Measurements from ENCODE around the gene BMPER. TPM values are rescaled to one million over a fixed set of nuclear protein-coding genes. Genes with fewer than 3 reads are reported as not detected.

BMPER gene
- total RNA-seq, 1 donor from 2014 or later: 0.56 TPM

- DNase-seq (ENCODE audit: extremely low spot score, unreplicated experiment): no peak
- H3K4me3 Mint-ChIP-seq (ENCODE audit: unreplicated experiment): no peak overlapping the region
- TF ChIP-seq, protein P1, sequence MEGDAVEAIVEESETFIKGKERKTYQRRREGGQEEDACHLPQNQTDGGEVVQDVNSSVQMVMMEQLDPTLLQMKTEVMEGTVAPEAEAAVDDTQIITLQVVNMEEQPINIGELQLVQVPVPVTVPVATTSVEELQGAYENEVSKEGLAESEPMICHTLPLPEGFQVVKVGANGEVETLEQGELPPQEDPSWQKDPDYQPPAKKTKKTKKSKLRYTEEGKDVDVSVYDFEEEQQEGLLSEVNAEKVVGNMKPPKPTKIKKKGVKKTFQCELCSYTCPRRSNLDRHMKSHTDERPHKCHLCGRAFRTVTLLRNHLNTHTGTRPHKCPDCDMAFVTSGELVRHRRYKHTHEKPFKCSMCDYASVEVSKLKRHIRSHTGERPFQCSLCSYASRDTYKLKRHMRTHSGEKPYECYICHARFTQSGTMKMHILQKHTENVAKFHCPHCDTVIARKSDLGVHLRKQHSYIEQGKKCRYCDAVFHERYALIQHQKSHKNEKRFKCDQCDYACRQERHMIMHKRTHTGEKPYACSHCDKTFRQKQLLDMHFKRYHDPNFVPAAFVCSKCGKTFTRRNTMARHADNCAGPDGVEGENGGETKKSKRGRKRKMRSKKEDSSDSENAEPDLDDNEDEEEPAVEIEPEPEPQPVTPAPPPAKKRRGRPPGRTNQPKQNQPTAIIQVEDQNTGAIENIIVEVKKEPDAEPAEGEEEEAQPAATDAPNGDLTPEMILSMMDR (IDR thresholded peaks at IDR 0.05): no peak
- peak overlapping the region; percentile 68 for H3K27ac Mint-ChIP-seq (ENCODE audit: unreplicated experiment)
- H3K4me1 Mint-ChIP-seq (ENCODE audit: unreplicated experiment): peaks cover 13% of the 10 kb centered on the region
- H3K27me3 Mint-ChIP-seq (ENCODE audit: unreplicated experiment): no peaks in the 10 kb centered on the region
- no peaks in the 10 kb centered on the region for H3K36me3 Mint-ChIP-seq (ENCODE audit: unreplicated experiment)
- H3K9me3 Mint-ChIP-seq (ENCODE audit: unreplicated experiment): no peaks in the 10 kb centered on the region
Observed at GRCh38 chr7:34096198-34096651, 190.9 kb downstream of the BMPER start.

GRCh38 chr7:34096777-34097176 is 191.4 kb downstream of the BMPER start:
- DNase-seq (ENCODE audit: extremely low spot score, unreplicated experiment): no peak
- no peaks in the 10 kb centered on the region for H3K9me3 Mint-ChIP-seq (ENCODE audit: unreplicated experiment)

DNA sequence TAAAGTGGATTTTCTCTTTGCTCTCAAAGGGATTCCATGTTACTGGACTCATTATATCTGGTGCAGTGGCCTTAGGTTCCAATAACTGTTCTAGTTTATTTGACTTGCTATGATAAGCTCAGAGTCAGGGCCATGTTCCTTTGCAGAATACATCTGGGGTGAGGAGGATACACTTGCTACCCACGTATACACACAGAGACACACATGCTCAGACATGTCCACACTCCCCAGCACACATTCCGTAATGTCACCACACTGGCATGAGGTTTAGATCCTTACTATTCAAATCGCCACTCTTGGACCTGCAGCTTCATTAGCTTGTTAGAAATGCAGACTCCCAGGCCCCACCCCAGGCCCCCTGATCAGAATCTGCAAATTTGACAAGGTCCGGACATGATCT is 195.3 kb downstream of the BMPER start:
- Mint-ChIP-seq H3K9me3 (ENCODE audit: unreplicated experiment) (no peaks in the 10 kb centered on the region), H3K4me3 (ENCODE audit: unreplicated experiment) (no peak overlapping the region), H3K27me3 (ENCODE audit: unreplicated experiment) (no peaks in the 10 kb centered on the region), H3K36me3 (ENCODE audit: unreplicated experiment) (no peaks in the 10 kb centered on the region), H3K27ac (ENCODE audit: unreplicated experiment) (no peak overlapping the region), H3K4me1 (ENCODE audit: unreplicated experiment) (peaks cover 16% of the 10 kb centered on the region)
- DNase-seq (ENCODE audit: extremely low spot score, unreplicated experiment): no peak
- TF ChIP-seq, protein P1 (IDR thresholded peaks at IDR 0.05): no peak

More at GRCh38 chr7:34096777-34097176, 191.4 kb downstream of the BMPER start:
- Mint-ChIP-seq H3K27ac (ENCODE audit: unreplicated experiment) (no peak overlapping the region), H3K27me3 (ENCODE audit: unreplicated experiment) (no peaks in the 10 kb centered on the region), H3K36me3 (ENCODE audit: unreplicated experiment) (no peaks in the 10 kb centered on the region), H3K4me1 (ENCODE audit: unreplicated experiment) (peaks cover 13% of the 10 kb centered on the region), H3K4me3 (ENCODE audit: unreplicated experiment) (no peak overlapping the region)
- TF ChIP-seq, protein P1 (IDR thresholded peaks at IDR 0.05): no peak

- Mint-ChIP-seq H3K4me3 (ENCODE audit: unreplicated experiment) (no peak overlapping the region), H3K27me3 (ENCODE audit: unreplicated experiment) (no peaks in the 10 kb centered on the region), H3K27ac (ENCODE audit: unreplicated experiment) (no peak overlapping the region), H3K36me3 (ENCODE audit: unreplicated experiment) (no peaks in the 10 kb centered on the region), H3K9me3 (ENCODE audit: unreplicated experiment) (no peaks in the 10 kb centered on the region), H3K4me1 (ENCODE audit: unreplicated experiment) (peaks cover 3% of the 10 kb centered on the region)
- TF ChIP-seq, protein P1 (IDR thresholded peaks at IDR 0.05): no peak
- no peak for DNase-seq (ENCODE audit: extremely low spot score, unreplicated experiment)
Observed at GRCh38 chr7:34104115-34104514, 198.8 kb downstream of the BMPER start.

DNA sequence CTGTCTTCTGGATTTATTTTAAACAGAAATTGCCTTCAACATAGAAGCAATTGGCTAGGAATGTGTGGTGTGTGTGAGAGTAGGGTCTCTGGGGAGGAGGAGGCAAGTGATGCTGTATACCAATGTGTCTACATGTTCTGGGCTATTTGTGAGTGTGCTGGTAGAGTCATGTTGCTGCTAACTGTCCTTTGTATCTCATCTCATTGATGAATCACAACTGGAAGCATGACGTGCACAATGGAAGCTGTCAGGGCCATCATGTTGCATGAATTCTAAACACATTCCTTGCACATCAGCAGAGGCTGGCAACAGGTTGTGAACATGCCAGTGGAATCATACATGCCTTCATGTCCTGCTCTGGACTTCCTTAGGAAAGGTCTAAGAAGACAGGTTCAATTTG is 199.7 kb downstream of the BMPER start:
- no peak for DNase-seq (ENCODE audit: extremely low spot score, unreplicated experiment)
- Mint-ChIP-seq H3K4me1 (ENCODE audit: unreplicated experiment) (peaks cover 3% of the 10 kb centered on the region), H3K27me3 (ENCODE audit: unreplicated experiment) (no peaks in the 10 kb centered on the region), H3K9me3 (ENCODE audit: unreplicated experiment) (no peaks in the 10 kb centered on the region), H3K4me3 (ENCODE audit: unreplicated experiment) (no peak overlapping the region), H3K27ac (ENCODE audit: unreplicated experiment) (no peak overlapping the region), H3K36me3 (ENCODE audit: unreplicated experiment) (no peaks in the 10 kb centered on the region)
- TF ChIP-seq, protein P1 (IDR thresholded peaks at IDR 0.05): no peak
